NCI-H1092 treated with DMSO at 0.1 percent for 48 hours (cell line): ENCODE data around the gene SPRING1.
"Not testable (repeated sequence)": the region's sequence is repeated elsewhere in the genome, so short reads cannot be mapped to it uniquely, and the experiment has no call there.

ENCODE experiments used
- DNase-seq: peaks from one replicate; lab custom pipeline; 2025; lab: John Stamatoyannopoulos, UW

SPRING1 gene

GRCh38 chr12:116737774-116738657, at the start of gene SPRING1, which contains the start of gene RNFT2:
SPRING1 (minus strand) TSS chr12:116738069; CDS start chr12:116737900, 169 bp downstream.
RNFT2 (plus strand) TSS chr12:116738315; CDS start chr12:116740498, 2,183 bp downstream.
- peak; percentile 95 for DNase-seq

GRCh38 chr12:116784238-116784612, 46.4 kb upstream of the SPRING1 start:
- DNase-seq: no peak

GRCh38 chr12:116783525-116784237, 45.8 kb upstream of the SPRING1 start:
- DNase-seq: no peak

DNA sequence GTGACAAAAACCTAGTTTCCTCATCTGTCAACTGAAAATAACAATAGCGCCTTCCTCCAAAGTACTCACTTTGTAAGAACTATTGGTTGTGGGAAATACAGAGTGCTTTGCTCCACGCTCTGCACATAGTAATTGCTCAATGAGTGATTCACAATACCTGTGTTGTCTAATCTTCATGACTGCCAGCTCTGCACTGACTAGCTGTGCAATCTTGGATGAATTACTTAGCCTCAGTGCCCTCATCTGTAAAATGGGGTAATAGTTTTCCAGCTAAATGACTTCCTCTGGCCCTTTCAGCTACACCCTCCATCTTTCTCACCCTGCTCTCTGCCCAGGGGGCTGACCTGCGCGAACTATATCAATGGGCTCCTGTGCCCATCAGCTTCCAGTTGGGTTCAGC, 43.1 kb upstream of the SPRING1 start:
- DNase-seq: no peak

- no peak for DNase-seq
Observed at GRCh38 chr12:116779597-116779996, 41.7 kb upstream of the SPRING1 start.

GRCh38 chr12:116777245-116777644, 39.4 kb upstream of the SPRING1 start:
- no peak for DNase-seq

DNA sequence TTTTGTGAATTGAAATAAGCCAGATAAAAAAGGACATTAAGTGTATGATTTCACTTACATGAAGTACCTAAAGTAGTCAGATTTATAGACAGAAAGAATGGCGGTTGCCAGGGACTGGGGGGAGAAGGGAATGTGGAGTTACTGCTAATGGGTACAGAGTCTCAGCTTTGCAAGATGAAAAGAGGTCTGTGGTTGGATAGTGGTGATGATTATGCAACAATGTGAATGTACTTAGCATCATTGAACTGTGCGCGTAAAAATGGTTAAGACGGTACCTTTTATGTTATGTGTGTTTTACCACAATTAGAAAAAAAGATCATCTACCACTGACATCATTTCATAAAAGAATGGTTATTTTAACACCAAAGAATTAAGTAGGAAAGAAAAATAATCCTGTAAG, 36.2 kb upstream of the SPRING1 start:
- DNase-seq: no peak

DNA sequence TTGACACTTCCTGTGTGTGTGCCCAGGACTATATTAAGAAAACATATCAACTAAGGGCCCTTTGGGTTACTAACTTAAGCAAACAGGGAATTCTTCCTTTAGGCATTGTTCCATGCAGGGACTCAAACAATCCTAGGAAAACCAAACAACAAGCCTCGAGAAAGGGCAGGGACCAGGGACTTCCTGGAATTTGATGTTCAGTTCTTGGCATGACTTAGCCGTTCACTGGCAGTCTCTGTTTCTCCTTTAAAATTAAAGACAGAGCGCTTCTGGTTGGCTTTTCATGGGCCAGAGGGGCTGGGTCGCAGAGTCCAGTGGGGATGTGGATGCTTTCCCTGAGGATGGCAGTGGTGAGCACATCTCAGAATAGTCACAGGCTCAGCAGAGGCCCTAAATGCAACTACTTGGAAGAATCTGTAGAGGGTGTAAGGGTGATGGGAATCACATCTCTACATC, 35.4 kb upstream of the SPRING1 start:
- no peak for DNase-seq

- DNase-seq: no peak
Observed at GRCh38 chr12:116771651-116772050, 33.8 kb upstream of the SPRING1 start.

DNA sequence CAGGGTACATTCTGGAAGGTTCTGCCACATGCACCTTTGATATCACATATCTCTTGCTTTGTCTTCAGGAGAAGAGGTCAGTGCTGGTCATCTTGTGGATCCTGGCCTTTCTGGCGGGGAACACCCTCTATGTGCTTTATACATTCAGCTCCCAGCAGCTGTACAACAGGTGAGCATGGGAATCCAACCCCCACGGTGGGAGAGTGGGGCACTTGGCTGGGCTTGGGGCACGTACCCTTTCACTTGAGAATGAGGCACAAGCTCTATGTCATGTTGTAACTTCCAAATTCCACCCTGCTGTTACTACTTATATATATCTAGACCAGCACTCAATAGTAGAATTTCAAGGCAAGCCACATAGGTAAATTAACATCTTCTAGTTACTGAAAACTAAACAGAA, 28.9 kb upstream of the SPRING1 start:
- no peak for DNase-seq

- DNase-seq: no peak
Observed at GRCh38 chr12:116766285-116766684, 28.4 kb upstream of the SPRING1 start.

DNA sequence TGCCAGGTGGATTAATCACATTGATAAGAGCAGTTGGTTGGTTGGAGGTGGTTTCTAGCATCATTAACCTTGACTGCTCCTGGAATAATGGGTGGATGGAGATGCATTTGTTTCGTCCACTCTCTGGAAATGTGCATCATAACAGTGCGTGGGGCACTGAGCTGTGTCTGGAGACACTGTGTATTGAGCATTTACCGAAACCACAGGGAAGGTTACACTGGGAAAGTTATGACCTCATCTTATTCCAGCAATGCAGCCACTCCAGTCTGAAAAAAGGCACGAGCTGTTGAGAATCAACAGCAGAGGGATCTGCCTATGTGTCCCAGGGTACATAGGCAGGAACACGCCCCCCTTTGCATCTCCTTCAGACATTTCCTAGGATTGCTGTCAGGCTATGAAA, 27.4 kb upstream of the SPRING1 start:
- no peak for DNase-seq

- DNase-seq: no peak
Observed at GRCh38 chr12:116761499-116761898, 23.6 kb upstream of the SPRING1 start.

GRCh38 chr12:116760622-116761020, 22.8 kb upstream of the SPRING1 start:
- no peak for DNase-seq

- DNase-seq: no peak
Observed at GRCh38 chr12:116759783-116760621, 22.1 kb upstream of the SPRING1 start.

DNA sequence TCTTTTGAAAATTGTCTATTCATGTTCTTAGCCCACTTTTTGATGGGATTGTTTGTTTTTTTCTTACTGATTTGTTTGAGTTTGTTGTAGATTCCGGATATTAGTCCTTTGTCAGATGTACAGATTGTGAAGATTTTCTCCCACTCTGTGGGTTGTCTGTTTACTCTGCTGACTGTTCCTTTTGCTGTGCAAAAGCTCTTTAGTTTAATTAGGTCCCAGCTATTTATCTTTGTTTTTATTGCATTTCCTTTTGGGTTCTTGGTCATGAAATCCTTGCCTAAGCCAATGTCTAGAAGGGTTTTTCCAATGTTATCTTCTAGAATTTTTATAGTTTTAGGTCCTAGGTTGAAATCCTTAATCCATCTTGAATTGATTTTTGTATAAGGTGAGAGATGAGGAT, 16.9 kb upstream of the SPRING1 start:
- not testable (repeated sequence) for DNase-seq

DNA sequence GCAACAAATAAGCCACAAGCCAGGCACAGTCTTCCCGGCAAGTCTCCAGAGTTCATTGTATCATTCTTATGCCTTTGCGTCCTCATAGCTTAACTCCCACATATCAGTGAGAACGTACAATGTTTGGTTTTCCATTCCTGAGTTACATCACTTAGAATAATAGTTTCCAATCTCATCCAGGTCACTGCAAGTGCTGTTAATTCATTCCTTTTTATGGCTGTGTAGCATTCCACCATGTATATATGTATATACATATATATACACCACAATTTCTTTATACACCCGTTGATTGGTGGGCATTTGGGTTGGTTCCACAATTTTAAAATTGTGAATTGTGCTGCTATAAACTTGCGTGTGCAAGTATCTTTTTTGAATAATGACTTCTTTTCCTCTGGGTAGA, 16.2 kb upstream of the SPRING1 start:
- DNase-seq: not testable (repeated sequence)

DNA sequence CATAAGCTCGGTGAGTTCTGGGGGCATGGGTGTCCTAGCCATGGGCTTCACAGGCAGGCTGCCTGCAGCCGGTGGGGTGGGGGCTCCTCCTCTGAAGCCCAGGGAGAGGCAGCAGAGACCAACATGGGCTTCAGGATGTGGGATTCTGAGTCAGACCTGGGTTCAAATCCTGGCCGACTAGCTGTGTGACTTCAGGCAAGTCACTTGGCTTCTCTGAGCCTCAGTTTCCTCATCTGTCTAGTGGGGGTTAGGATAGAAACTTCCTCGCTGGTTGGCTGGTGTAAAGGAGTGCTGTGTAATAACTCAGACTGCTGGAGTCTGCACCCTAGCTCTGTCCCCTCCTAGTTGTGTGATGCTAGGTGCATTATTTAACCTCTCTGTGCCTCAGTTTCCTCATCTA, 12.4 kb upstream of the SPRING1 start:
- no peak for DNase-seq

DNA sequence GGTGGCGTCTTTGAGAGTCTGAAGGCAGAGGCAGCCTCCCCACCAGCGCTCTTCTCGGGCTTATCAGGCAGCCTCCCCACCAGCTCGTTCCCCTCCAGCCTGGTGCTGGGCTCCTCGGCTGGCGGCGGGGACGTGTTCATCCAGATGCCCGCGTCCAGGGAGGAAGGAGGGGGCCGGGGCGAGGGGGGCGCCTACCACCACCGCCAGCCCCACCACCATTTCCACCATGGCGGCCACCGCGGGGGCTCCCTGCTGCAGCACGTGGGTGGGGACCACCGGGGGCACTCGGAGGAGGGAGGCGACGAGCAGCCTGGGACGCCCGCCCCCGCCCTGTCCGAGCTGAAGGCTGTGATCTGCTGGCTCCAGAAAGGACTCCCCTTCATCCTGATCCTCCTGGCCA, 12.0 kb upstream of the SPRING1 start:
- no peak for DNase-seq

DNA sequence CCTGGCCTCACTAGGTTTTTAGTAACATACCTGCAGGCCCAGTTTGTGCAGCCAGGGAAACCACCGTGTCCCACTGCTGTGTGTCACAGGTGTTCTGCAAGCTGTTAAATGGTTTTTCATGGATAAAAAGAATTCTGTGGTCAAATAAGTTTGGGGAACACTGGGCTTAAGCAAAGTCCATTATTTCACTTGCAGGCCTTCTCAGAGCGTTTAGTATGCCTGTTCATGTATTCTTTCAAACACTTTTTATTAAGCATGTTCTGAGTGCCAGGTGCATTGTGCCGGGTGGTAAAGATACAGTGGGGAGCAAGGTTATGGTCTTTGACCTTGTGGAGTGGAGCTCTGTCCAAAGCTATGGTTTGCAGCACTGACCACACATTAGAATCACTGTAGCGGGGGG, 7.7 kb upstream of the SPRING1 start:
- DNase-seq: no peak

DNA sequence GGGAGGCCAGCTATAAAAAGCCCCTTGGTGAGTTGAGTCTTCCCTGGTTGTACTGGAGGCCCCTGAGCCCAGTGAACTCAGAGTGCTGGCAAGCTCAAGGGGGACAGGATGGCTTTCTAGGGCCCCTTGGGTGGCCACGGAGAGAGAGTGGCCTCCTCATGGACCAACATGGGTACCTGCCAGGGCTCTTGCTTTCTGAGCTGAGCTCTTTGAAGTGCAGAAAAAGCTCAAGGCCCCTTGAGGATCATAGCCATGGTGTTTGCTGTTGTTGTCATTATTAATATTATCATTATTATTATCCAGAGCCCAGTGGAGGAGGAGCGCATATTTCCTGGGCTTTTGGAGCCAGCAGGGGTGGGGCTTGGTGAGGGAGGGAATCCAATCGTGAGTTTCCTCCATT, 6.9 kb upstream of the SPRING1 start:
- no peak for DNase-seq

GRCh38 chr12:116742787-116743186, 4.9 kb upstream of the SPRING1 start:
- not testable (repeated sequence) for DNase-seq
